ENCODE data around the gene BPTF.
"Not testable (repeated sequence)": the region's sequence is repeated elsewhere in the genome, so short reads cannot be mapped to it uniquely, and the experiment has no call there.

Gene BPTF

GRCh38 chr17:67884741-67885140 lies 59.4 kb downstream of the BPTF start:
- DNase-seq (ENCODE audit: low read depth, low spot score): no peak

GRCh38 chr17:67891481-67892119 lies 66.3 kb downstream of the BPTF start:
- DNase-seq (ENCODE audit: low read depth, low spot score): no peak

GRCh38 chr17:67902511-67903231 lies 77.4 kb downstream of the BPTF start:
- no peak for DNase-seq (ENCODE audit: low read depth, low spot score)

- DNase-seq (ENCODE audit: low read depth, low spot score): not testable (repeated sequence)
These were observed 80.0 kb downstream of the BPTF start for GRCh38 chr17:67905298-67905697.

GRCh38 chr17:67910117-67910803 lies 85.0 kb downstream of the BPTF start:
- DNase-seq (ENCODE audit: low read depth, low spot score): not testable (repeated sequence)

GRCh38 chr17:67911059-67911782 lies 85.9 kb downstream of the BPTF start:
- DNase-seq (ENCODE audit: low read depth, low spot score): no peak

GRCh38 chr17:67912088-67912487 lies 86.8 kb downstream of the BPTF start:
- no peak for DNase-seq (ENCODE audit: low read depth, low spot score)

GRCh38 chr17:67912656-67913055 lies 87.4 kb downstream of the BPTF start:
- DNase-seq (ENCODE audit: low read depth, low spot score): no peak

GRCh38 chr17:67920212-67920611 lies 94.9 kb downstream of the BPTF start:
- DNase-seq (ENCODE audit: low read depth, low spot score): no peak

- DNase-seq (ENCODE audit: low read depth, low spot score): no peak
These were observed 97.2 kb downstream of the BPTF start for GRCh38 chr17:67922503-67922902.

- not testable (repeated sequence) for DNase-seq (ENCODE audit: low read depth, low spot score)
These were observed 103.5 kb downstream of the BPTF start for GRCh38 chr17:67928842-67929241.

- DNase-seq (ENCODE audit: low read depth, low spot score): no peak
These were observed 105.9 kb downstream of the BPTF start for GRCh38 chr17:67931227-67931626.

GRCh38 chr17:67942810-67943209 lies 117.5 kb downstream of the BPTF start:
- no peak for DNase-seq (ENCODE audit: low read depth, low spot score)

GRCh38 chr17:67944035-67944434 lies 118.7 kb downstream of the BPTF start:
- DNase-seq (ENCODE audit: low read depth, low spot score): no peak

- DNase-seq (ENCODE audit: low read depth, low spot score): no peak
These were observed 121.2 kb downstream of the BPTF start for GRCh38 chr17:67946513-67946912.

GRCh38 chr17:67947325-67947813 lies 122.1 kb downstream of the BPTF start:
- no peak for DNase-seq (ENCODE audit: low read depth, low spot score)

- no peak for DNase-seq (ENCODE audit: low read depth, low spot score)
These were observed 125.6 kb downstream of the BPTF start for GRCh38 chr17:67950945-67951344.

GRCh38 chr17:67959510-67959909 lies 134.2 kb downstream of the BPTF start:
- DNase-seq (ENCODE audit: low read depth, low spot score): no peak

GRCh38 chr17:67960276-67960675 lies 135.0 kb downstream of the BPTF start:
- not testable (repeated sequence) for DNase-seq (ENCODE audit: low read depth, low spot score)

GRCh38 chr17:67962156-67962555 lies 136.9 kb downstream of the BPTF start:
- not testable (repeated sequence) for DNase-seq (ENCODE audit: low read depth, low spot score)

- peak; percentile 53 for DNase-seq (ENCODE audit: low read depth, low spot score)
These were observed 137.9 kb downstream of the BPTF start for GRCh38 chr17:67963145-67963572.

GRCh38 chr17:67970783-67971182 lies 145.5 kb downstream of the BPTF start:
- DNase-seq (ENCODE audit: low read depth, low spot score): no peak
